Osteoblast (primary cell): ENCODE results near the gene INO80D. TPM values are rescaled to one million over a fixed set of nuclear protein-coding genes. Genes with fewer than 3 reads are reported as not detected.

ENCODE experiments used
- DNase-seq: peaks from one replicate; pipeline ENCODE4 v3.0.0; 2011; ENCODE audit warnings: low spot score, mixed read lengths; ENCODE audit not compliant: insufficient read length; ENCODE audit errors: missing footprints
- H2AFZ ChIP-seq: 2 replicates; pipeline ENCODE4 v1.6.0; 2011; ENCODE audit warnings: mild to moderate bottlenecking, low read length
- H3K27ac ChIP-seq: 2 replicates; pipeline ENCODE4 v1.5.1; 2011; ENCODE audit warnings: mild to moderate bottlenecking, low read depth, low read length, moderate library complexity
- H3K27me3 ChIP-seq: 2 replicates; pipeline ENCODE4 v1.6.0; 2012; ENCODE audit warnings: mild to moderate bottlenecking, control low read depth, inconsistent platforms, low read length, moderate library complexity; ENCODE audit not compliant: insufficient read depth
- H3K36me3 ChIP-seq: 2 replicates; pipeline ENCODE4 v1.5.1; 2011; ENCODE audit warnings: mild to moderate bottlenecking, low read length, control low read depth, moderate library complexity; ENCODE audit not compliant: insufficient read depth
- H3K4me1 ChIP-seq: 2 replicates; pipeline ENCODE4 v1.5.1; 2011; ENCODE audit warnings: mild to moderate bottlenecking, low read length, control low read depth, moderate library complexity; ENCODE audit not compliant: insufficient read depth
- H3K4me2 ChIP-seq: 2 replicates; pipeline ENCODE4 v1.6.0; 2011; ENCODE audit warnings: mild to moderate bottlenecking, low read length; ENCODE audit not compliant: insufficient read depth
- H3K4me3 ChIP-seq: fragments of 200-600 bp; sonication (generic); 3 replicates; pipeline ENCODE4 v1.5.1; 2012; ENCODE audit warnings: mild to moderate bottlenecking, low read length, inconsistent platforms; ENCODE audit not compliant: insufficient read depth
- H3K79me2 ChIP-seq: 2 replicates; pipeline ENCODE4 v1.6.0; 2012; ENCODE audit warnings: mild to moderate bottlenecking, low read length, control low read depth, inconsistent platforms; ENCODE audit not compliant: insufficient read depth
- H3K9me3 ChIP-seq: 2 replicates; pipeline ENCODE4 v1.5.1; 2011; ENCODE audit warnings: low read depth, low read length, control low read depth
- H4K20me1 ChIP-seq: 2 replicates; pipeline ENCODE4 v1.6.0; 2012; ENCODE audit warnings: mild to moderate bottlenecking, low read length, control low read depth; ENCODE audit not compliant: insufficient read depth
- CTCF ChIP-seq: IDR thresholded peaks from 2 replicates; pipeline ENCODE4 v1.5.1; 2011; ENCODE audit warnings: mild to moderate bottlenecking, low read depth, low read length, moderate library complexity; ENCODE audit errors: extremely low read depth
- total RNA-seq: library from RNA; depleted of rRNA; stranded (reverse); fragments of >200 nt; gene quantifications from 2 replicates; pipeline ENCODE4 v1.2.3, GENCODE V29; 2012

The INO80D gene
- total RNA-seq, 1 donor: 9.0 TPM

- DNase-seq: no peak
- no peak for TF ChIP-seq CTCF
- no peak overlapping the region for H2AFZ ChIP-seq
- peaks cover 8% of the 10 kb centered on the region for H4K20me1 ChIP-seq
- no peak overlapping the region for H3K4me3 ChIP-seq
- H3K4me2 ChIP-seq: no peak overlapping the region
- H3K27me3 ChIP-seq: no peaks in the 10 kb centered on the region
- H3K27ac ChIP-seq: no peak overlapping the region
- no peaks in the 10 kb centered on the region for H3K36me3 ChIP-seq
- no peaks in the 10 kb centered on the region for H3K4me1 ChIP-seq
- H3K9me3 ChIP-seq: no peaks in the 10 kb centered on the region
- H3K79me2 ChIP-seq: peaks cover 73% of the 10 kb centered on the region
Measured at GRCh38 chr2:206069417-206069816, 16.6 kb downstream of the INO80D start.

- Histone ChIP-seq H3K36me3 (peaks cover under 1% of the 10 kb centered on the region), H3K27me3 (no peaks in the 10 kb centered on the region), H3K9me3 (no peaks in the 10 kb centered on the region), H4K20me1 (peaks cover 6% of the 10 kb centered on the region), H2AFZ (no peak overlapping the region), H3K4me3 (no peak overlapping the region), H3K27ac (no peak overlapping the region), H3K4me2 (no peak overlapping the region), H3K79me2 (peaks cover 70% of the 10 kb centered on the region), H3K4me1 (no peaks in the 10 kb centered on the region)
- TF ChIP-seq CTCF: no peak
- no peak for DNase-seq
Measured at GRCh38 chr2:206068207-206068606, 17.8 kb downstream of the INO80D start.

GRCh38 chr2:206064077-206064476 lies 21.9 kb downstream of the INO80D start:
- no peak for TF ChIP-seq CTCF
- DNase-seq: no peak
- H3K79me2 ChIP-seq: peaks cover 58% of the 10 kb centered on the region

GRCh38 chr2:206063635-206064034 lies 22.3 kb downstream of the INO80D start:
- no peak for TF ChIP-seq CTCF
- H3K4me3 ChIP-seq: no peak overlapping the region
- no peak overlapping the region for H2AFZ ChIP-seq
- H3K36me3 ChIP-seq: peaks cover 8% of the 10 kb centered on the region
- H4K20me1 ChIP-seq: peaks cover 4% of the 10 kb centered on the region
- H3K27me3 ChIP-seq: no peaks in the 10 kb centered on the region
- peaks cover 56% of the 10 kb centered on the region for H3K79me2 ChIP-seq
- no peak for DNase-seq
- H3K4me1 ChIP-seq: no peaks in the 10 kb centered on the region
- H3K9me3 ChIP-seq: no peaks in the 10 kb centered on the region
- no peak overlapping the region for H3K4me2 ChIP-seq
- no peak overlapping the region for H3K27ac ChIP-seq

More at GRCh38 chr2:206064077-206064476, 21.9 kb downstream of the INO80D start:
- Histone ChIP-seq H3K4me3 (no peak overlapping the region), H3K36me3 (peaks cover 8% of the 10 kb centered on the region), H3K9me3 (no peaks in the 10 kb centered on the region), H3K4me2 (no peak overlapping the region), H4K20me1 (peaks cover 4% of the 10 kb centered on the region), H3K27me3 (no peaks in the 10 kb centered on the region), H3K4me1 (no peaks in the 10 kb centered on the region), H3K27ac (no peak overlapping the region), H2AFZ (no peak overlapping the region)
